ENCODE measurements around the gene IRF3.

IRF3 gene

GRCh38 chr19:49687150-49687549 is 21.5 kb upstream of the IRF3 start:
- DNase-seq, result no peak

GRCh38 chr19:49686503-49687088 is 20.9 kb upstream of the IRF3 start:
- DNase-seq, result no peak

DNA sequence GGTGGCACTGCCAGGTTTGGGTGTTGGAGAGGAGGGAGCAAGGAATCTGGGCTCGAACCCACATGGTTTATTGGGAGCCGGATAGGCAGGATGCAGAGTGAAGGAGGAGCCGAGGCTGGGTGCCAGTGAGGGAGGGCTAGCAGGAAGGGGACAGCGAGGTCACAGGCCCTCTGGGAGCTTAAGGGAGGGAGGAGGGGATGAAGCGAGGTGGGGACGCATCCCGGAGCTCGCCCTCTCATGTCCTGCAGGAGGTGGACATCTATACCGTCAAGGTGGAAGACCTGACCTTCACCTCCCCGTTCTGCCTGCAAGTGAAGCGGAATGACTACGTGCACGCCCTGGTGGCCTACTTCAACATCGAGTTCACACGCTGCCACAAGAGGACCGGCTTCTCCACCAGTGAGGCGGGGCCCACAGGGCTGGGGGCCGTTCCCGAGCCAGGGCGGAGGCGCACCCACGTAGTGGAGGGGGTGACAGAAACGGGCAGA is 20.2 kb upstream of the IRF3 start:
- no peak for DNase-seq

DNA sequence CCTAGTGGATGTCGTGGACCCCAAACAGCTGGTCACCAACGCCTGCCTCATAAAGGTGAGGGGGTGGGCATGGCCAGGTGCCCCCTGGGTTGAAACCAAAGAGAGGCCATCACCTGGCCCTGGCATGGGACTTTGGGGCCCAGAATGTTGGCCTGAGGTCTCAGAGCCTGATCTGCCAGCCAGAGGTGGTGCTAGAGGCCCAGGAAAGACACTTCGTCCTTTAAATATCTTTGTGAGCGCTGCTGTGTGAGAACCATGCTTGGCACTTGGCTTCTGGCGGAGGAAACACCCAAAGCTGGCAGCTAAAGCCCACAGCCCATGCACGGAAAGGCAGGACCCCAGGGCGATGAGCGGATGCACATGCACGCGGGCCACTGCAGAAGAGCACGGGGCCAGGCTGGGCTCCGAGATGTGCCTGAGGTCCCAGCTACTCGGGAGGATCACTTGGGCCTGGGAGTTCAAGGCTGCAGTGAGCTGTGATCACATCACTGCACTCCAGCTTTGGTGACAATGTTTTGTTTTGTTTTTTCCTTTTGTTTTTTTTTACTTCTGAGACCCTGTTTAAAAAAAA is 19.4 kb upstream of the IRF3 start:
- DNase-seq, result no peak

GRCh38 chr19:49684251-49684982 is 18.8 kb upstream of the IRF3 start:
- no peak for DNase-seq

GRCh38 chr19:49683814-49684250 is 18.2 kb upstream of the IRF3 start:
- DNase-seq, result no peak

GRCh38 chr19:49682274-49682673 is 16.6 kb upstream of the IRF3 start:
- DNase-seq, result no peak

GRCh38 chr19:49681830-49682229 is 16.2 kb upstream of the IRF3 start:
- no peak for DNase-seq

- DNase-seq, result peak; percentile 78
Observed at GRCh38 chr19:49680421-49681351, 15.0 kb upstream of the IRF3 start.

DNA sequence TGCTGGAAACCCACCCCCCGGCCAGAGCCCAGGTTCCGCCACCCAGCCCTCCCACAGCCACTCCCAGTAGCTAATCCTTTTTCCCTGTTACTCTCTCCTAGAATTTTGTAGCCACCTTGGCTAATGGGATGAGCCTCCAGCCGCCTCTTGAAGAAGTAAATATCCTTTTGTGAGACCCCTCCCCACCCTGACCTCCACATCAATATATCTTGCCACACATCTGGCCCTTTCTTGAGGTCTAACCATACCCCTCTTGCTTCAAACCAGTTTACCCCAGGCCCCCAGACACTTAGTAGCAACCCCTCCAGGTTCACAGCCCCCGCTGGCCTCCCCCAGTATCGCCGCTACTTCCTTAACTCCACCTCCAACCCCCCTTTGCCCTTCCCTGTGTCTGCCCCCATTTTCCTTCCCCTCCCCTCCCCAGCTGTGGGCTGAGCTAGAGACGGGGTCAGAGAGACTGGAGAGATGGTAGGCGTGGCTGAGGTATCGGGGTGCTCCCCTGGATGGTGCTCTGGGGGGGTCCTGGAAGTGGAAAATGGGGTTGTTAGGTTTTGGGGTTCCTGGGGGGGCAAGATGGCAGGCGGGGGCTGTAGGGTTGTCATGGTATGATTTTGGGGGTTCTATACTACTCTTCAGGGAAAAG is 14.2 kb upstream of the IRF3 start:
- no peak for DNase-seq

- no peak for DNase-seq
Observed at GRCh38 chr19:49678985-49679770, 13.5 kb upstream of the IRF3 start.

DNA sequence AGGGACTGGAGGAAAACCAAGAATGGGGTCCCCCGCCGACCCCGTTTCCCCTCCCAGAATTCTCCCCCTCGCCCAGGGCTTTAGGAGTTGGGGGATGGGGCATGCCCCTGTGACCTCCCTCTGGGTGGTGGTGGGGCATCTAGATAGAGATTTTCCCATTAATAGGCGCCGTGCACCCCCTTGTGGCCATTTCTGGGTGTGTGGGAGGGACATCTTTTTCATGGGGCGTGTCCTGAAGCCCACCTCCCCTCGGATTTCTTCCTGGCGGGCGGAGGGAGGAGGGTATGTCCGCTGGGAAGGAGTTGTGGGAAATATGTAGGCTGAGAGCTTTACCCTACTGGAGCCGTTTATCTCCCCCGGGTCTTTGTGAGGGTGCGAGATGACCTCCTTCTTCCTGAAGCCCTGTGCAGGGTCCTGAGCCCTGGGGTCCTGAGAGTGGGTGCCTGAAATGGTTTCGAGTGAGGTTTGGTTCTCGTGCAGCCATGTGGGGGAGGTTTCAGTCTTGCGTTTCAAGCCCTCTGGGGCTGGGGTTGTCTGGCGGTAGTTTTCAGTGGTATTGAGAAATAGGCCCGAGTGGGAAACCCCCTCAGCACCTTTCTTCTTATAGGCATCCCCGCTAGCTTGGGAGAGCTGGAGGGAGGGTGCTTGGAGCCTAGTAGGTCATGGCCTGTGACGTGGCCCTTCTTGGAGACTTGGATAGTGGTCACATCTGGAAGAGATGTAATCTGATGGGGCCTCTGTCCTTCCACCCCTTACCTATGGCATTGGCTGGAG is 12.4 kb upstream of the IRF3 start:
- DNase-seq, result peak; percentile 62

DNA sequence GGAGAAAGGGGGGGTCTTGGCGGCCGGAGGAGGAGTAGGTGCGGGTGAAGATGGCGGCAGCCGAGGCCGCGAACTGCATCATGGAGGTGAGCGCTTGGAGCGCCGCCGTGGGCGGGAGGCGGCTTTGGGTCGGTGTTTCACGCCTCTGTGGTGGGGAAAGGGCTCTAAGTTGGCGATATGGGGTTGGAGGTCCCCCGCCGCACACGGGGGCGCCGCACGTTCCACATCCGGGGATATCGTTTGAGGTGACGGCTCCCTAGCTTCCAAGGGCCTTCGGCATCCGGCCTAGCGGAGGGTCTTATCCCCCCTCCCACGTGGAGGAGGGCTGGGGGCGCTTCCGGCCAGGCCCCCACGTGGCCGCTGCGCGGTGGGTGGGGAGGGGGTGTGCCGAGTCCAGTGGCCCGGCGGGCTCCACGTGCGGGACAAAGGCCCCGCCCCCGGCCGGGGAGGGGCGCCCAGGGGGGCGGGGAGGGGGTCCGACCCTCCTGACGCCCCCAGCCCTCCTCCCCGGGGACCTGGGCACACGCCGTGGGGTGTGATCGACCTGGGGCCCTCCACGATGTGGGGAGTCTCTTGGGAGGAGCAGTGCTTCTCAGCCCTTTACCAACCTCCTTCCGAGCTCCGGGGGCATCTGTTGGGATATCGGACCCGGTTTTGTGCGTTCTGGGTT is 11.7 kb upstream of the IRF3 start, which contains the start of gene PRMT1:
Gene PRMT1, plus strand, starts transcription at position 41 of the 670 bp plus-strand sequence. Its CDS starts 10 bp downstream, at position 51.
- DNase-seq, result peak; percentile 38

DNA sequence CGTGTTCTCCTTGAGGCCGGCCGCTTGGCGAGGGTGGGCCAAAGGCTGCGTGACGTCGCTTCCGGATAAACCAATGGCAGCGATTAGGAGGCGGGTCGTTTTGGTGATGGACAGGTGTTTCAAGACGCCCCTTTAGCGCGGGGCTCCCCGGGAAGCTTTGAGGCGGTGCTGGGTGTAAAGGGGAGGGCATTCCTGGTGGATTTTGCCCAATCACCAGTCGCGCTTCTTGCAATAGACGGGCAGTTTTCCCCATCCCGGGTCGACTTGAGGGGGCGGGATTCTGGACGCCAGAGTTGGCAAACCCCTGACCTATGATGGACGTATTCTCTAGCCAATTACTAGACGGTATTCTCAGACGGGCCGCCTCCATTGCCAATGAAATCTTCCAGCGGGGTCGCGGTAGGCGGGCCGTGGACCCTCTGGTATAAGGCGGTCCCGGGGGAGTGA is 11.2 kb upstream of the IRF3 start:
- DNase-seq, result peak; percentile 100

- peak; percentile 83 for DNase-seq
Observed at GRCh38 chr19:49676136-49676783, 10.6 kb upstream of the IRF3 start.

DNA sequence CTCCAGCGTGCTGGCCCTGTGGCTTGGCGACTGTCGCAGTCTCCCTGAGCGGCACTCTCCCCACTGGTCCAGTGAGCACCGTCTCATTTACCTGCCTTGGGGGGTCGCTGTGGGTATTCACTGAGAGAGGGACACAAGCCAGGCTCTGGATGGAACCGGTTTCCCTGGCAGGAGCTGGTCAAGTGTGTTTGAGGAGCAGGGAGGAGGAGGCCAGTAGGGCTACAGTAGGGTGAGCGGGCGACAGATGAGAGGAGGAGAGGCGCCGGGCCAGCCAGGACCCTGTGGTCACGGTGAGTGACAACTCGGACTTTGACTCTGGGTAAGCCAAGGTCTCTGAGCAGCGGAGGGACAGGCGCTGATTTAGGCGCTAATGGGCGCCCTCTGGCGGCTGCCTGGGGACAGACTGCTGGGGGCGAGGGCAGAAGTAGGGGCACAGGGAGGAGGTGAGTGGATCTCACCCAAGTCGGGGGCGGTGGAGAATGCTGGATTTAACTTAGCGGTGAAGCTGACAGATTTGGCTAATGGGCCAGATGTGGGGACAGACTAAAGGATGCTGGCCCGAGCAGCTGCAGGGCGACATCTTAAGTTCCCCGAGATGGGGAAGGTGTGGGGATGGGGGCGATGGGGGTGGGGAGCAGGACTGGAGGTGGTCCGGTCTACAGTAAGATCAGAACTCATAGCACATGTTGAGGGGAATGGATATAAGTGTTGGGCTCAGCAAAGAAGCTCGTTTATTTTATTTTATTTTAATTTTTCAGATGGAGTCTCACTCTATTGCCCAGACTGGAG is 6.7 kb upstream of the IRF3 start:
- peak; percentile 56 for DNase-seq

- DNase-seq, result no peak
Observed at GRCh38 chr19:49669516-49669915, 3.9 kb upstream of the IRF3 start.

DNA sequence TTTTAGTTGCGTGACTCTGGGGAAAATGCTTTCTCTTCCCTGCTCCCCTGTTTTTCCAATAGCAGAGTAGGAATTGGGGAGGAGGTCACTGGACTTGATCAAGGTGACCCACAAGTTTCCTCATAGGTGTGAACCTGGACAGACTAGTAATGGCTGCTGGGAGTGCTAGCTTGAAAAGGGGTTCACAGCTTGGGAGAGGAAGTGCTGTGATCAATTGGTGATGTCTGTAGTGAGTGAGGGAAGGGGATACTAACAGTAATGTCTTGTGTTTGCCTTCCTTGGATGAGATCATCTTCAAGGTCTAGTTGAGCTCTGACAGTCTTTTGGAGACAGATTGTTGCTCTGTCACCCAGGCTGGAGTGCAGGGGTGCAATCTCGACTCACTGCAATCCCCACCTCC is 1.8 kb upstream of the IRF3 start:
- no peak for DNase-seq

DNA sequence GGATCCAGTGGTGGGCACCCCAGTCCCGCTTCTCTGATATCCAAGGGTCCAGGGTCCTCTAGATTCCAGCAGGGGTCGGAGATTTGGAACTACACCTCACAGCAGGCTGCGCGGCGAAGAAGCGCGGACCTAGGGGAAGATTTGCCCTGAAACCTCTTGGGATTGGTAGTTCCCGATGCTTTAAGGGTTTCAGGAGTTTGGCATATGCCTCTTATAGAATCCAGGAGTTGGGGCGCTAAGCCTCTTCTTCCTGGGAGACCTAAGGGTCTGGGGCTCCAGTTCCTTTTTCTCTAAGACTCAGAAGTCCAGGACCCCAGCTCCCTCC is 425 bp upstream of the IRF3 start:
- no peak for DNase-seq
